Right atrium auricular region (tissue), 2 donors: ENCODE measurements around the gene SLC25A13. TPM values are rescaled to one million over a fixed set of nuclear protein-coding genes. Genes with fewer than 3 reads are reported as not detected.

Experiments
- DNase-seq: peaks from one replicate; pipeline ENCODE4 v3.0.0-alpha.2; 2019; ENCODE audit warnings: low spot score
- H3K27ac ChIP-seq, 2 donors: fragments of 200-600 bp; sonication (generic); 1 replicate in 1 of 2; 2 replicates in 1 of 2; pipeline ENCODE4 v1.5.1; 2016 to 2019
- H3K27me3 ChIP-seq, 2 donors: fragments of 200-600 bp; sonication (generic); one replicate each; pipeline versions ENCODE4 v1.5.1 to v1.6.0; 2017 to 2019
- H3K36me3 ChIP-seq: fragments of 200-600 bp; sonication (generic); one replicate; pipeline ENCODE4 v1.5.1; 2016
- H3K4me1 ChIP-seq, 2 donors: fragments of 200-600 bp; sonication (generic); one replicate each; pipeline versions ENCODE4 v1.5.1 to v1.6.0; 2017 to 2019
- H3K4me3 ChIP-seq, 2 donors: fragments of 200-600 bp; sonication (generic); 1 replicate in 1 of 2; 2 replicates in 1 of 2; pipeline ENCODE4 v1.5.1; 2017 to 2019; ENCODE audit warnings: mild to moderate bottlenecking in 1 of 2, moderate library complexity in 1 of 2
- H3K9me3 ChIP-seq, 2 donors: fragments of 200-600 bp; sonication (generic); one replicate each; pipeline ENCODE4 v1.5.1; 2019
- total RNA-seq, 2 donors: library from RNA; depleted of rRNA; stranded (reverse); fragments of >200 nt; gene quantifications; one replicate each; pipeline ENCODE4 v1.1.0, GENCODE V29; 2016
- TF ChIP-seq, protein P1 (sequence below), 2 donors: fragments of 200-600 bp; sonication (generic); IDR thresholded peaks; one replicate each; pipeline ENCODE4 v1.5.1; 2019; ENCODE audit warnings: antibody characterized with exemption in 2 of 2

SLC25A13 gene
- total RNA-seq, 2 donors from 2014 or later, result 8.1 to 11.0 TPM

DNA sequence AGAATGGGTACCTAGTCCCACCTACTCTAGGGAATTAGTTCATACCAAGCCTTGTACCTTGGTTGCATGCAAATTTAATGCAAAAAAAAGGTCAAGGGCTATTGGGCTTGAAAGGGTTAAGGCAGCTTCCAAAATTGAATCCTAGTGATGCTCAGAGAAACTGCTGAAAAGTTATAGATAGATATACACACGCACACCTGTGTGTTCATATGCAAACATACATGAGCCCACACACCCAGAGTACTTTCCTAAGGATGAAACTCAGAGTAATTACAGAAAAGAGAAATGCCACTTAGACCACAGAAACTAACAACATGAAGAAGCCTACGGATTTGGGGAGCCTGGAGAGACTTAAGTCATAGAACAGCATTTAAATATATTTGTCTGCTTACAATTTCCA, 1.5 kb downstream of the SLC25A13 start:
- TF ChIP-seq, protein P1, sequence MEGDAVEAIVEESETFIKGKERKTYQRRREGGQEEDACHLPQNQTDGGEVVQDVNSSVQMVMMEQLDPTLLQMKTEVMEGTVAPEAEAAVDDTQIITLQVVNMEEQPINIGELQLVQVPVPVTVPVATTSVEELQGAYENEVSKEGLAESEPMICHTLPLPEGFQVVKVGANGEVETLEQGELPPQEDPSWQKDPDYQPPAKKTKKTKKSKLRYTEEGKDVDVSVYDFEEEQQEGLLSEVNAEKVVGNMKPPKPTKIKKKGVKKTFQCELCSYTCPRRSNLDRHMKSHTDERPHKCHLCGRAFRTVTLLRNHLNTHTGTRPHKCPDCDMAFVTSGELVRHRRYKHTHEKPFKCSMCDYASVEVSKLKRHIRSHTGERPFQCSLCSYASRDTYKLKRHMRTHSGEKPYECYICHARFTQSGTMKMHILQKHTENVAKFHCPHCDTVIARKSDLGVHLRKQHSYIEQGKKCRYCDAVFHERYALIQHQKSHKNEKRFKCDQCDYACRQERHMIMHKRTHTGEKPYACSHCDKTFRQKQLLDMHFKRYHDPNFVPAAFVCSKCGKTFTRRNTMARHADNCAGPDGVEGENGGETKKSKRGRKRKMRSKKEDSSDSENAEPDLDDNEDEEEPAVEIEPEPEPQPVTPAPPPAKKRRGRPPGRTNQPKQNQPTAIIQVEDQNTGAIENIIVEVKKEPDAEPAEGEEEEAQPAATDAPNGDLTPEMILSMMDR (IDR thresholded peaks at IDR 0.05), result no peak
- H3K27me3 ChIP-seq, result no peaks in the 10 kb centered on the region
- H3K36me3 ChIP-seq, result no peaks in the 10 kb centered on the region
- no peak for DNase-seq
- peak overlapping the region; percentile 98 to 99 for H3K27ac ChIP-seq
- H3K9me3 ChIP-seq, result no peaks in the 10 kb centered on the region
- H3K4me1 ChIP-seq, result peaks cover 0 to 39% of the 10 kb centered on the region in 2 donors
- H3K4me3 ChIP-seq, result peak overlapping the region; percentile 60 to 89

DNA sequence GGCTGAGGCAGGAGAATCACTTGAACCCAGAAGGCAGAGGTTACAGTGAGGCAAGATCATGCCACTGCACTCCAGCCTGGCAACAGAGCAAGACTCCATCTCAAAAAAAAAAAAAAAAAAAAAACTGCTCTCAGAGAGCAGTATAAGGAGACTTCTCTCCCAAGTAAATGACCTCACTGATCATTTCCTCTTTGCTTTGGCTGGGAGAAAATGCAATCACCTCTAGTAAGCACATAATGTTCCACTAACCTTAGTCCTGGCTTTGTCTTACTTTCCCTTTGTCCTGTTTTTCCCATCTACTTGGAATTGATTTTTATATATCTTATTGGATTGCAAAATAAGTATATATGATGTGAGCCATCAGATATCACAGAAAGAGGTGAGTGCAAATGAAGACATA, 2.5 kb downstream of the SLC25A13 start:
- peak overlapping the region; percentile 27 to 99 for H3K27ac ChIP-seq
- TF ChIP-seq, protein P1 (IDR thresholded peaks at IDR 0.05), result no peak
- H3K36me3 ChIP-seq, result no peaks in the 10 kb centered on the region
- no peak for DNase-seq
- no peaks in the 10 kb centered on the region for H3K27me3 ChIP-seq
- H3K9me3 ChIP-seq, result no peaks in the 10 kb centered on the region
- no peak overlapping the region for H3K4me3 ChIP-seq
- H3K4me1 ChIP-seq, result peaks cover 0 to 49% of the 10 kb centered on the region in 2 donors

DNA sequence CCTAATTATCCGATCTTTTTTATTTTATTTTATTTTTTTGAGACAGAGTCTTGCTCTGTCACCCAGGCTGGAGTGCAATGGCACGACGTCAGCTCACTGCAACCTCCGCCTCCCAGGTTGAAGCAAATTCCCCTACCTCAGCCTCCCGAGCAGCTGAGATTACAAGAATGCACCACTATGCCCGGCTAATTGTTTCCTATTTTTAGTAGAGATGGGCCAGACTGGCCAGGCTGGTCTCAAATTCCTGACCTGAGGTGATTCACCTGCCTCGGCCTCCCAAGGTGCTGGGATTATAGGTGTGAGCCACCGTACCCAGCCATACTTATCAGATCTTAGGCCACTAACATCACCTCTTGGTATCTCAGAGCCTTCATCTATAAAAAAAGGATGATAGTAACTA, 4.9 kb downstream of the SLC25A13 start:
- Histone ChIP-seq H3K36me3 (no peaks in the 10 kb centered on the region), H3K4me1 (peaks cover 0 to 57% of the 10 kb centered on the region in 2 donors), H3K27me3 (no peaks in the 10 kb centered on the region), H3K9me3 (no peaks in the 10 kb centered on the region), H3K4me3 (no peak overlapping the region), H3K27ac (no peak overlapping the region)
- no peak for DNase-seq
- TF ChIP-seq, protein P1 (IDR thresholded peaks at IDR 0.05), result no peak

DNA sequence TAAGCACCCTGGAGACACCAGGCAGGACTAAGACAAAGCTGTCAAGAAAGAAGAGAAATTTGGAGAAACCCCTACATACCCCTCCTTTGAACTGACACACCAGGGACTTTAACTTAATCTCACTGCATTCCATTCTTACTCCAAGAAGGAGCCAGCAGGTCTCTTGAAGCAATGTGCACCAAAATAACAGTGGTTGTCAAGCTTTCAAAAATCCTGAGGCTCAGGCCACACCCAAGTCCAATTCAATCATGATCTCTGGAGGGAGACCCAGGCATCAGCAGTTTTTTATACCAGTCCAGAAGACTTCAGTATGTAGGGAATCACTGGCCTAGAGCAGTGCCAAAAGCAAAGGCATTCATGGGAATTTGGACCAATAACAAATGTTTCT, 6.8 kb downstream of the SLC25A13 start:
- Histone ChIP-seq H3K9me3 (no peaks in the 10 kb centered on the region), H3K4me1 (peaks cover 0 to 65% of the 10 kb centered on the region in 2 donors), H3K27me3 (no peaks in the 10 kb centered on the region), H3K27ac (peak overlapping the region in 1 of 2 donors; percentile 16), H3K36me3 (no peaks in the 10 kb centered on the region), H3K4me3 (no peak overlapping the region)
- DNase-seq, result no peak
- TF ChIP-seq, protein P1 (IDR thresholded peaks at IDR 0.05), result no peak

DNA sequence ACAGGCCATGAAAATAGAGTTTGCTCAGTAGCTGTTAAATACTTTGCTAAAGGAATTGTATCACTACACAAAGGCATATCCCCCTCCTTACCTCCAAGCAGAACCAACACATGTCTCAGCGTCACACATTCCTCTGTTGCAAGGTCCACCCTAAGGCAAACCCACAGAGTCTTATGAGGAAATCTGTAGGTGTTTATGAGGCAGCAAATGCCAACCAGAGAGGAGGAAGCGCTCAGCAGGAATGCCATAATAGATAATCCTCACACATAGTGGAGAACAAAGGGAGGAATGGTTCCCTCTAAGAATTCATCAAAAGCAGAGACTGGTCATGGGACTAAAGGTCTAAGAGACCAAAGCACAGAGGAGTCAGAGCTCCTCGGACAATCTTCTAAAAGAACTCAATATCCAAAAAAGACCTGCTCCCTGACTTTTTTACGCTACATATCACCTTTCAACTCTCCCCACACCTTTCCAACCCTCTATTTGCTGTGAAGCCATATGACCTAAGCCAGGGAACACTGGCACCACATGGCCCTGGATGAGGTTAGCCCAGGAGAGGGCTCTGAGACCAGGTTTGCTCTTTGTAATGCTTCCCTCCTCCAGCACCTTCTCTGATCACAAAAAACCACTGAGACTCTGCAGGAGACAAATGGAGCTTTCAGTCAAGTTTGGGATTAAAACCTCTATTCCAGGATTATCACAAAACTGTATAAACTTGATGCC, 7.3 kb downstream of the SLC25A13 start:
- no peaks in the 10 kb centered on the region for H3K36me3 ChIP-seq
- no peak overlapping the region for H3K4me3 ChIP-seq
- H3K4me1 ChIP-seq, result peaks cover 0 to 65% of the 10 kb centered on the region in 2 donors
- no peak for DNase-seq
- peak overlapping the region in 1 of 2 donors; percentile 16 for H3K27ac ChIP-seq
- TF ChIP-seq, protein P1 (IDR thresholded peaks at IDR 0.05), result no peak
- H3K27me3 ChIP-seq, result no peaks in the 10 kb centered on the region
- no peaks in the 10 kb centered on the region for H3K9me3 ChIP-seq

DNA sequence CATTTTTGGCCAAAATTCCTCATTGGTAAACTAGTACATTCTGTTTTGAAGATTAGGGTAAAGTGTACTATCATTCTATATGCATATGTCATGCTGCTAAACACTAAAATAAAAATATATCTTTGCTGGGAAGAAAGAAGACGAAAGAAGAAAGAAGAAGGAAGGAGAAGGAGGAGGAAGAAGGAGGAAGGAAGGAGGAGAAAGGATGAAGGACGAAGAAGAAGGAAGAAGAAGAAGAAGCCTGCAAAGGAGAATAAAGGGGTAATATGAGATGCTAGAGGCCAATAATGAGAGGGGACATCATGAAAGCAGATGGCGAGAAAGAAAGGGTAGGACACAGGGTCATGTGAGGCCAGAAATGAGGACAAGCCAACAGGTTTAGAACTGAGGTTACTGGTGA, 8.0 kb downstream of the SLC25A13 start:
- Histone ChIP-seq H3K4me3 (no peak overlapping the region), H3K27ac (no peak overlapping the region), H3K4me1 (peaks cover 0 to 63% of the 10 kb centered on the region in 2 donors), H3K27me3 (no peaks in the 10 kb centered on the region), H3K36me3 (no peaks in the 10 kb centered on the region), H3K9me3 (no peaks in the 10 kb centered on the region)
- TF ChIP-seq, protein P1 (IDR thresholded peaks at IDR 0.05), result no peak
- no peak for DNase-seq
